HL-60 (cell line): ENCODE results near the gene TMEM255B.

ENCODE experiments used
- DNase-seq, 2 experiments: peaks; one replicate each; pipeline ENCODE4 v3.0.0-alpha.2; 2010 to 2020; ENCODE audit warnings: low read depth in 1 of 2, low spot score in 1 of 2
- H3K27ac ChIP-seq: fragments of 250-450 bp; sonication (Bioruptor Pico); replicated peaks from 2 replicates; pipeline ENCODE4 v1.5.1; 2020; ENCODE audit warnings: mild to moderate bottlenecking, moderate library complexity
- H3K27me3 ChIP-seq: fragments of 250-450 bp; sonication (Bioruptor Pico); 2 replicates; pipeline ENCODE4 v1.5.1; 2021; ENCODE audit warnings: mild to moderate bottlenecking, moderate library complexity; ENCODE audit not compliant: insufficient read depth, poor library complexity, severe bottlenecking
- H3K4me3 ChIP-seq: replicated peaks from 2 replicates; pipeline ENCODE4 v1.5.1; 2011; ENCODE audit warnings: mild to moderate bottlenecking, control low read depth, low read length; ENCODE audit not compliant: insufficient read depth
- CTCF ChIP-seq: IDR thresholded peaks from one replicate; pipeline ENCODE4 v1.5.1; 2011; ENCODE audit warnings: low read length, control low read depth, inconsistent platforms; ENCODE audit not compliant: insufficient read depth
- GABPA ChIP-seq: IDR thresholded peaks from 2 replicates; pipeline ENCODE4 v1.6.1; 2012; ENCODE audit warnings: low read depth
- POLR2AphosphoS5 ChIP-seq: IDR thresholded peaks from 2 replicates; pipeline ENCODE4 v1.6.1; 2012; ENCODE audit warnings: low read depth
- REST ChIP-seq: IDR thresholded peaks from 2 replicates; pipeline ENCODE4 v1.6.1; 2012; ENCODE audit warnings: low read depth; ENCODE audit not compliant: insufficient replicate concordance
- SPI1 ChIP-seq: IDR thresholded peaks from 2 replicates; pipeline ENCODE4 v1.6.1; 2012; ENCODE audit warnings: low read depth, mild to moderate bottlenecking, borderline replicate concordance

TMEM255B gene

GRCh38 chr13:113835461-113836270, 76.6 kb downstream of the TMEM255B start:
- Histone ChIP-seq H3K4me3 (no peak overlapping the region), H3K27me3 (peaks cover 3% of the 10 kb centered on the region), H3K27ac (no peak overlapping the region)
- TF ChIP-seq CTCF (no peak), SPI1 (no peak), GABPA (no peak)
- no peak for DNase-seq

GRCh38 chr13:113836768-113837559, 77.9 kb downstream of the TMEM255B start:
- TF ChIP-seq GABPA (no peak), CTCF (no peak)
- no peak for DNase-seq
- Histone ChIP-seq H3K27ac (no peak overlapping the region), H3K27me3 (peaks cover 9% of the 10 kb centered on the region), H3K4me3 (no peak overlapping the region)

GRCh38 chr13:113837560-113838355, 78.7 kb downstream of the TMEM255B start:
- TF ChIP-seq SPI1 (no peak), CTCF (no peak), GABPA (no peak), POLR2AphosphoS5 (no peak), REST (no peak)
- DNase-seq, result no peak
- H3K27ac ChIP-seq, result no peak overlapping the region
- peaks cover 11% of the 10 kb centered on the region for H3K27me3 ChIP-seq
- H3K4me3 ChIP-seq, result no peak overlapping the region

- Histone ChIP-seq H3K27me3 (peaks cover 11% of the 10 kb centered on the region), H3K27ac (no peak overlapping the region), H3K4me3 (no peak overlapping the region)
- DNase-seq, result no peak
- no peak for TF ChIP-seq REST
- TF ChIP-seq POLR2AphosphoS5, result no peak
- no peak for TF ChIP-seq CTCF
- TF ChIP-seq GABPA, result no peak
- TF ChIP-seq SPI1, result no peak
Observed at GRCh38 chr13:113838711-113839201, 79.7 kb downstream of the TMEM255B start.
